ENCODE measurements around the gene MTREX. TPM values are rescaled to one million over a fixed set of nuclear protein-coding genes. Genes with fewer than 3 reads are reported as not detected.

MTREX gene
- polyA plus RNA-seq, 1 donor (not counting 4 experiments of a cell fraction or from before 2014, with no cell fraction given) = 71.4 TPM

DNA sequence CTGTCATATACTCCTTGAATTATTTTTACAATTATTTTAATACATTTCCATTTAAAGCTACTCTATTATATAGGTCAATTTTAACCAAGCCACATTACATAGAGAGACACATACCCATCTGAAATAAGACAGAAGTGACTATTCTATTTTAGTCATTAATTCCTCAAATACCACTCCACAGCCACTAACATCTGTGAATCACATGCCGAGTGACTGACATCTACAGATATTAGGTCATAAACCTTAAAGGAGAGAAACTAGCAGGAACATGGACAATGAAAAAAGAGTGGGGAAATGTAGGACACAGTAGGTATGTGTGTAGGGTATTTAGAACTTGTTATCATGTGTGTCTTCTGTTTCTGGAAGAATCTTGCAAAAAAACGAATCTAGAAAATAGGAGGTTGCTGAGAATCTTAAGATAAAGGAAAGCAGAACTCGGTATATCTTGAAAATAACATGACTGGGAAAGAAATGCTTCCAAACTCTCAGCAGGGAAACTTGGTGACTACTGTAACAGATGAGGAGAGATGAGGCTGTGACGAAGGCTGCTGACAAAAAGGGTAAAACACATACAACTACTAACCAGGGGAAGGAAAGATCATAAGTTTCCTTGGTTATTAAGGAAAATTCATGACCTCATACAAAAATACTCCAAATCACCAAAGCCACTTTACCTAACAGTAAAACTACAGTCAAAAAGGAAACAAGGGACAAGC is 142.4 kb downstream of the MTREX start:
- FAIRE-seq (no peak), DNase-seq (ENCODE audit: low read depth, low spot score) (no peak)
- Histone ChIP-seq H4K20me1 (ENCODE audit: control insufficient read depth, extremely low read depth, insufficient read depth, low read length) (no peaks in the 10 kb centered on the region), H3K27ac (ENCODE audit: control insufficient read depth, insufficient read depth, low read length) (no peak overlapping the region), H3K4me2 (ENCODE audit: control insufficient read depth, extremely low read depth, insufficient read depth, low read depth, low read length) (no peak overlapping the region), H3K27me3 (ENCODE audit: control insufficient read depth, extremely low read depth, insufficient read depth, low read length) (no peaks in the 10 kb centered on the region), H3K9me1 (ENCODE audit: control insufficient read depth, extremely low read depth, insufficient read depth, low read length) (no peaks in the 10 kb centered on the region), H3K4me3 (ENCODE audit: control insufficient read depth in 2 of 3, extremely low read depth in 1 of 3, insufficient read depth in 2 of 3, low read depth in 1 of 3, low read length in 3 of 3) (no peak overlapping the region), H3K36me3 (ENCODE audit: control insufficient read depth in 2 of 2, extremely low read depth in 1 of 2, insufficient read depth in 2 of 2, low read length in 2 of 2) (no peaks in the 10 kb centered on the region), H2AFZ (ENCODE audit: control insufficient read depth, low read length) (no peak overlapping the region), H3K4me1 (ENCODE audit: control insufficient read depth, extremely low read depth, insufficient read depth, low read length) (no peaks in the 10 kb centered on the region), H3K79me2 (ENCODE audit: control insufficient read depth, insufficient read depth, low read length) (no peaks in the 10 kb centered on the region), H3K9me3 (ENCODE audit: control insufficient read depth, low read depth, low read length) (no peaks in the 10 kb centered on the region), H3K9ac (ENCODE audit: control insufficient read depth, extremely low read depth, insufficient read depth, low read length) (no peak overlapping the region)
- TF ChIP-seq, protein P1, sequence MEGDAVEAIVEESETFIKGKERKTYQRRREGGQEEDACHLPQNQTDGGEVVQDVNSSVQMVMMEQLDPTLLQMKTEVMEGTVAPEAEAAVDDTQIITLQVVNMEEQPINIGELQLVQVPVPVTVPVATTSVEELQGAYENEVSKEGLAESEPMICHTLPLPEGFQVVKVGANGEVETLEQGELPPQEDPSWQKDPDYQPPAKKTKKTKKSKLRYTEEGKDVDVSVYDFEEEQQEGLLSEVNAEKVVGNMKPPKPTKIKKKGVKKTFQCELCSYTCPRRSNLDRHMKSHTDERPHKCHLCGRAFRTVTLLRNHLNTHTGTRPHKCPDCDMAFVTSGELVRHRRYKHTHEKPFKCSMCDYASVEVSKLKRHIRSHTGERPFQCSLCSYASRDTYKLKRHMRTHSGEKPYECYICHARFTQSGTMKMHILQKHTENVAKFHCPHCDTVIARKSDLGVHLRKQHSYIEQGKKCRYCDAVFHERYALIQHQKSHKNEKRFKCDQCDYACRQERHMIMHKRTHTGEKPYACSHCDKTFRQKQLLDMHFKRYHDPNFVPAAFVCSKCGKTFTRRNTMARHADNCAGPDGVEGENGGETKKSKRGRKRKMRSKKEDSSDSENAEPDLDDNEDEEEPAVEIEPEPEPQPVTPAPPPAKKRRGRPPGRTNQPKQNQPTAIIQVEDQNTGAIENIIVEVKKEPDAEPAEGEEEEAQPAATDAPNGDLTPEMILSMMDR (optimal IDR thresholded peaks at IDR 0.05 in 1 of 3, IDR thresholded peaks at IDR 0.05 in 1 of 3, conservative IDR thresholded peaks at IDR 0.05 in 1 of 3; ENCODE audit: extremely low read depth in 1 of 3, insufficient read depth in 2 of 3, low read length in 3 of 3) = no peak
- no peak for TF ChIP-seq EZH2 (IDR thresholded peaks at IDR 0.05; ENCODE audit: low read length)
- dilution Hi-C loops (cut with MboI; ENCODE audit: extremely low pct_ligation_motif_present, low sequenced_read_pairs) = no loop called here

DNA sequence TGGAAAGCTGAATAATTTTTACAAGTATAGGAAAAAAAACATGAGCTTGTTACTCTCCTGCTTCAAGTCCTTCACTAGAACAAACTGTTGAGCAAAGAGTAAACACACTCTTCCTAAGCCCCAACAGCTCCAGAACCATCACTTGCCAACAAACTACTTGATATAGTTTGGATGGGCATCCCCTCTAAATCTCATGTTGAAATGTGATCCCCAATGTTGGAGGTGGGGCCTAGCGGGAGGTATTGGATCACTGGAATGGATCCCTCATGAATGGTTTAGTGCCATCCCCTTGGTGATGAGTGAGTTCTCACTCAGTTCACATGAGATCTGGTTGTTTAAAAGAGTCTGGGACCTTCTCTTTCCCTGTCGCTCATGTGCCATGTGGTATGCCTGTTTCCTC is 144.2 kb downstream of the MTREX start:
- no peak for FAIRE-seq

More for the DNA sequence above, 144.2 kb downstream of the MTREX start:
- Histone ChIP-seq H3K27me3 (ENCODE audit: control insufficient read depth, extremely low read depth, insufficient read depth, low read length) (no peaks in the 10 kb centered on the region), H3K36me3 (ENCODE audit: control insufficient read depth in 2 of 2, extremely low read depth in 1 of 2, insufficient read depth in 2 of 2, low read length in 2 of 2) (no peaks in the 10 kb centered on the region), H3K79me2 (ENCODE audit: control insufficient read depth, insufficient read depth, low read length) (no peaks in the 10 kb centered on the region), H3K9ac (ENCODE audit: control insufficient read depth, extremely low read depth, insufficient read depth, low read length) (no peak overlapping the region), H3K4me2 (ENCODE audit: control insufficient read depth, extremely low read depth, insufficient read depth, low read depth, low read length) (no peak overlapping the region), H3K27ac (ENCODE audit: control insufficient read depth, insufficient read depth, low read length) (no peak overlapping the region), H3K4me3 (ENCODE audit: control insufficient read depth in 2 of 3, extremely low read depth in 1 of 3, insufficient read depth in 2 of 3, low read depth in 1 of 3, low read length in 3 of 3) (no peak overlapping the region), H3K9me1 (ENCODE audit: control insufficient read depth, extremely low read depth, insufficient read depth, low read length) (no peaks in the 10 kb centered on the region), H4K20me1 (ENCODE audit: control insufficient read depth, extremely low read depth, insufficient read depth, low read length) (no peaks in the 10 kb centered on the region), H3K4me1 (ENCODE audit: control insufficient read depth, extremely low read depth, insufficient read depth, low read length) (no peaks in the 10 kb centered on the region), H3K9me3 (ENCODE audit: control insufficient read depth, low read depth, low read length) (no peaks in the 10 kb centered on the region), H2AFZ (ENCODE audit: control insufficient read depth, low read length) (no peak overlapping the region)
- DNase-seq (ENCODE audit: low read depth, low spot score) = no peak
- TF ChIP-seq, protein P1 (optimal IDR thresholded peaks at IDR 0.05 in 1 of 3, IDR thresholded peaks at IDR 0.05 in 1 of 3, conservative IDR thresholded peaks at IDR 0.05 in 1 of 3; ENCODE audit: extremely low read depth in 1 of 3, insufficient read depth in 2 of 3, low read length in 3 of 3) = no peak
- no peak for TF ChIP-seq EZH2 (IDR thresholded peaks at IDR 0.05; ENCODE audit: low read length)
- dilution Hi-C loops (cut with MboI; ENCODE audit: extremely low pct_ligation_motif_present, low sequenced_read_pairs) = no loop called here

All from keratinocyte (primary cell).